DND-41 (cell line): ENCODE measurements around the gene MYCBPAP.

ENCODE experiments used
- ATAC-seq: fragments of 200-7000 bp; cut with Tn5 transposase; 3 replicates; pipeline ENCODE4 v1.9.1; 2021; ENCODE audit warnings: low read depth; ENCODE audit not compliant: insufficient read depth
- DNase-seq: peaks from one replicate; pipeline ENCODE4 v3.0.0-alpha.2; 2020
- H2AFZ ChIP-seq: 2 replicates; pipeline ENCODE4 v1.6.0; 2012; ENCODE audit warnings: low read depth, low read length
- H3K27ac ChIP-seq: 2 replicates; pipeline ENCODE4 v1.5.1; 2012; ENCODE audit warnings: low read length, inconsistent platforms
- H3K27me3 ChIP-seq: fragments of 200-600 bp; sonication (generic); 2 replicates; pipeline ENCODE4 v1.6.0; 2012; ENCODE audit warnings: low read length, mild to moderate bottlenecking, inconsistent platforms; ENCODE audit not compliant: insufficient read depth, poor library complexity
- H3K36me3 ChIP-seq: 2 replicates; pipeline ENCODE4 v1.5.1; 2012; ENCODE audit warnings: low read length, inconsistent platforms; ENCODE audit not compliant: insufficient read depth
- H3K4me1 ChIP-seq: 2 replicates; pipeline ENCODE4 v1.5.1; 2012; ENCODE audit warnings: mild to moderate bottlenecking, low read length; ENCODE audit not compliant: insufficient read depth
- H3K4me2 ChIP-seq: 2 replicates; pipeline ENCODE4 v1.6.0; 2012; ENCODE audit warnings: mild to moderate bottlenecking, moderate library complexity, low read length, inconsistent platforms; ENCODE audit not compliant: insufficient read depth
- H3K4me3 ChIP-seq, 2 experiments: fragments of 200-600 bp in 1 of 2; shearing (Covaris generic) in 1 of 2; 2 replicates each; pipeline ENCODE4 v1.5.1; 2012 to 2016; ENCODE audit warnings: inconsistent platforms in 2 of 2, low read length in 2 of 2, mild to moderate bottlenecking in 2 of 2, low read depth in 1 of 2, moderate library complexity in 1 of 2
- H3K79me2 ChIP-seq: 2 replicates; pipeline ENCODE4 v1.6.0; 2012; ENCODE audit warnings: low read length, inconsistent platforms; ENCODE audit not compliant: insufficient read depth
- H3K9ac ChIP-seq: 2 replicates; pipeline ENCODE4 v1.6.0; 2012; ENCODE audit warnings: low read depth, mild to moderate bottlenecking, inconsistent platforms, low read length, moderate library complexity
- H3K9me3 ChIP-seq: 2 replicates; pipeline ENCODE4 v1.5.1; 2012; ENCODE audit warnings: low read length, moderate library complexity, mild to moderate bottlenecking, inconsistent platforms; ENCODE audit not compliant: insufficient read depth, severe bottlenecking
- H4K20me1 ChIP-seq: 2 replicates; pipeline ENCODE4 v1.6.0; 2012; ENCODE audit warnings: low read length; ENCODE audit not compliant: insufficient read depth
- EZH2 ChIP-seq: IDR thresholded peaks from 3 replicates; pipeline ENCODE4 v1.6.1; 2012; ENCODE audit warnings: borderline replicate concordance, low read depth, mild to moderate bottlenecking, moderate library complexity, low read length, inconsistent platforms; ENCODE audit not compliant: severe bottlenecking
- TF ChIP-seq, protein P1 (sequence below): IDR thresholded peaks from 2 replicates; pipeline ENCODE4 v1.5.1; 2012; ENCODE audit warnings: borderline replicate concordance, low read length, moderate library complexity, mild to moderate bottlenecking; ENCODE audit not compliant: poor library complexity, severe bottlenecking; ENCODE audit errors: extremely low read depth

The MYCBPAP gene

DNA sequence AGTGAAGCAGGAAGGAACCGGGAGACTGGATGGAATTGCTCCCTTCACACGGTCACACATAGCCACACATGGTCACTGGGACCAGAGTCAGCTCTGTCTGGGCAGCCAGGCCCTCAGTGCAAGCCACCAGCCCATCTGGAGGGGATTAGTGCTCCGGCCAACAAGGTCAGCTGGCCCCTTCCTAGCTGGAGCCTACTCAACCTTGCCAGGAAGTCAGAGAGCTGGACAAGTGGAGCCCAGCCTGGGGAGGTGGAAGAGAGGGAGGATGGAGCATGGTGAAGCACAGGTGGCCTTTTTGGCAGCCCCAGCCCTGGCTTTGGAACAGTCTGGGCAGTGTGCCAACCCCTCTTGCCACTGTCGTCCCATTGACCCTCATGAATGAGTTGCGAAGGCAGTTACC lies 48.6 kb downstream of the MYCBPAP start:
- peaks cover 3% of the 10 kb centered on the region; the same call in 1 of the 2 replicates for H4K20me1 ChIP-seq
- H3K27me3 ChIP-seq: no peaks in the 10 kb centered on the region
- no peak overlapping the region for H2AFZ ChIP-seq
- ATAC-seq (no peak), DNase-seq (no peak)
- H3K9me3 ChIP-seq: no peaks in the 10 kb centered on the region
- H3K27ac ChIP-seq: no peak overlapping the region
- H3K4me2 ChIP-seq: no peak overlapping the region
- no peaks in the 10 kb centered on the region for H3K4me1 ChIP-seq
- H3K36me3 ChIP-seq: no peaks in the 10 kb centered on the region
- no peak overlapping the region for H3K9ac ChIP-seq
- TF ChIP-seq EZH2: no peak
- TF ChIP-seq, protein P1, sequence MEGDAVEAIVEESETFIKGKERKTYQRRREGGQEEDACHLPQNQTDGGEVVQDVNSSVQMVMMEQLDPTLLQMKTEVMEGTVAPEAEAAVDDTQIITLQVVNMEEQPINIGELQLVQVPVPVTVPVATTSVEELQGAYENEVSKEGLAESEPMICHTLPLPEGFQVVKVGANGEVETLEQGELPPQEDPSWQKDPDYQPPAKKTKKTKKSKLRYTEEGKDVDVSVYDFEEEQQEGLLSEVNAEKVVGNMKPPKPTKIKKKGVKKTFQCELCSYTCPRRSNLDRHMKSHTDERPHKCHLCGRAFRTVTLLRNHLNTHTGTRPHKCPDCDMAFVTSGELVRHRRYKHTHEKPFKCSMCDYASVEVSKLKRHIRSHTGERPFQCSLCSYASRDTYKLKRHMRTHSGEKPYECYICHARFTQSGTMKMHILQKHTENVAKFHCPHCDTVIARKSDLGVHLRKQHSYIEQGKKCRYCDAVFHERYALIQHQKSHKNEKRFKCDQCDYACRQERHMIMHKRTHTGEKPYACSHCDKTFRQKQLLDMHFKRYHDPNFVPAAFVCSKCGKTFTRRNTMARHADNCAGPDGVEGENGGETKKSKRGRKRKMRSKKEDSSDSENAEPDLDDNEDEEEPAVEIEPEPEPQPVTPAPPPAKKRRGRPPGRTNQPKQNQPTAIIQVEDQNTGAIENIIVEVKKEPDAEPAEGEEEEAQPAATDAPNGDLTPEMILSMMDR: no peak
- H3K79me2 ChIP-seq: no peaks in the 10 kb centered on the region
- H3K4me3 ChIP-seq: no peak overlapping the region

DNA sequence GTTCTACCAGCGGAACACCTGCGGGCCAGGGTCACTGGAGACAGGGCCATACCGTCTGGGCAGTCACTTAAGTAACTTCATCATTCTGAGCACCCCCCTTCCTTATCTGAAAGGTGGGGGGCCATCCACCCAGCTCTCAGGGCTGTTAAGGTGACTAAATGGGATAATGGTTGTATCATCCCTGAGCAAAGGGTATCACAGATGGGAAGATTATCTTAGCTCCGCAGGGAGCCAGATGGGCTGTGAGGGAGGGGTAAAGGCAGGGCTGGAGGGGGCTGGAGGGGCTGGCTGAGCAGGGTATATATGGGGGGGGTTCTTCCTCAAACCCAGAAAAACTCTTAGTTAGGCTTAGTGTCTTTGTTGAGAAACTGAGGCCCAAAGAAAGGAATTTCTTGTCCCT lies 49.4 kb downstream of the MYCBPAP start:
- no peak for ATAC-seq
- Histone ChIP-seq H3K79me2 (no peaks in the 10 kb centered on the region), H3K27ac (no peak overlapping the region), H3K36me3 (no peaks in the 10 kb centered on the region), H3K4me2 (no peak overlapping the region), H4K20me1 (peaks cover 3% of the 10 kb centered on the region; the same call in 1 of the 2 replicates), H2AFZ (no peak overlapping the region), H3K4me3 (no peak overlapping the region), H3K27me3 (peaks cover 6% of the 10 kb centered on the region), H3K9ac (no peak overlapping the region), H3K9me3 (no peaks in the 10 kb centered on the region), H3K4me1 (no peaks in the 10 kb centered on the region)
- no peak for TF ChIP-seq EZH2
- TF ChIP-seq, protein P1: no peak
- no peak for DNase-seq

DNA sequence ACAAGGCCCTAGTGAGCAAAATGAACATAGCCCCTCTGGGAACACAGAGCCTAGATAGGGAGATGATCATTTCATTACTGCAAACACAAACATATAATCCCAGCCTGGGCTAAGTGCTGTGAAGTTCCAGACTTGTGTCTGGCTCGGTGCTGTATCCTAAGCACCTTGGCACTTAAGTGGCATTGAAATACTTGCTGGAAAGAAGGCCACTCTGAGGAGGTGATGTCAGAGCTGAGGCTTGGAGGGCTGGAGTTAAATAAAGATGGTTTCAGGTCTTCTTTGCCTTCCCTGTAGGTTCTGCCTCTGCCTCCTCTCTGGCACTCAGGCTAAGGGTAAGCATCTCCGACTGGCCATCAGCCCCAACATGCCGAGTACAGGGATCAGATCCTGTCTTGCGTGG lies 49.9 kb downstream of the MYCBPAP start:
- Histone ChIP-seq H3K4me2 (no peak overlapping the region), H3K27ac (no peak overlapping the region), H3K79me2 (no peaks in the 10 kb centered on the region), H2AFZ (no peak overlapping the region), H3K9ac (no peak overlapping the region), H3K9me3 (no peaks in the 10 kb centered on the region), H3K4me1 (no peaks in the 10 kb centered on the region), H4K20me1 (peaks cover 3% of the 10 kb centered on the region; the same call in 1 of the 2 replicates), H3K27me3 (peaks cover 10% of the 10 kb centered on the region), H3K36me3 (no peaks in the 10 kb centered on the region), H3K4me3 (no peak overlapping the region)
- DNase-seq (no peak), ATAC-seq (no peak)
- TF ChIP-seq EZH2: no peak
- TF ChIP-seq, protein P1: no peak

DNA sequence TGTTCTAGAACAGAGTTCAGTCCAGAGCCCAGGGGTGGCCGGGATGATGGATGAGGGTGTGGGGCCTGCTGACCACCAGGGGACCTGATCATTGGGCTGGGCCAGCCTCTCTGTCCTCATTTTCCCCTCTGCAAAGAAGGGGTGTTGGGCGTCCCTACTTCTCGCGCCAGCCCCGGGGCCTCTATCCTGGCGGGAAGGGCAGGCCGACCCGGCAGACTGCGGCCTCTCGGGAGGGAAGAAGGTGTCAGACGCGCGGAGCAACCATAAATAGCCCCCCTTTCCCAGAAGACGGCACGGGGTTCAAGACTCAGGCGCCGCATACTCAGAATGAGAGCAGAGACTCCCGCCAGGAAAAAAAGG lies 50.3 kb downstream of the MYCBPAP start:
- no peaks in the 10 kb centered on the region for H3K9me3 ChIP-seq
- no peaks in the 10 kb centered on the region for H3K4me1 ChIP-seq
- no peak overlapping the region for H2AFZ ChIP-seq
- H3K9ac ChIP-seq: no peak overlapping the region
- H4K20me1 ChIP-seq: peaks cover 7% of the 10 kb centered on the region; the same call in 1 of the 2 replicates
- H3K4me3 ChIP-seq: no peak overlapping the region
- peaks cover 15% of the 10 kb centered on the region for H3K27me3 ChIP-seq
- DNase-seq: no peak
- no peak overlapping the region for H3K4me2 ChIP-seq
- no peaks in the 10 kb centered on the region for H3K36me3 ChIP-seq
- TF ChIP-seq EZH2: no peak
- TF ChIP-seq, protein P1: no peak
- H3K79me2 ChIP-seq: no peaks in the 10 kb centered on the region
- no peak overlapping the region for H3K27ac ChIP-seq
- ATAC-seq: no peak
